ENCODE results near the gene C19orf85. TPM values are rescaled to one million over a fixed set of nuclear protein-coding genes. Genes with fewer than 3 reads are reported as not detected.

C19orf85 gene
- total and polyA plus RNA-seq, 10 of the 15 experiments (the other 5 are each of a cell fraction or from before 2014, with no cell fraction given) = not detected

GRCh38 chr19:55465460-55466240, 1.1 kb upstream of the C19orf85 start:
- H3K27me3 ChIP-seq (replicated peaks in 1 of 2; ENCODE audit: control insufficient read depth in 2 of 2, insufficient read depth in 2 of 2, low read length in 1 of 2) = no peaks in the 10 kb centered on the region
- POLR2A ChIA-PET = interaction anchor here (2.6 kb wide), 1 partner anchor 10 kb away, joined by 8 read pairs; the partner anchor contains the start of gene ZNF628
- H3K4me2 ChIP-seq (ENCODE audit: control insufficient read depth, insufficient read depth) = no peak overlapping the region
- no peak overlapping the region for H3K27ac ChIP-seq (ENCODE audit: control insufficient read depth, insufficient read depth)
- no peak for TF ChIP-seq USF1 (IDR thresholded peaks at IDR 0.05; ENCODE audit: borderline replicate concordance, extremely low read length, insufficient read depth, low read depth, low read length)
- no peak for TF ChIP-seq POU2F2 (IDR thresholded peaks at IDR 0.05; ENCODE audit: borderline replicate concordance, low read depth, low read length)
- no peak for TF ChIP-seq LARP7 (IDR thresholded peaks at IDR 0.05)
- no peak for TF ChIP-seq STAT1 (conservative IDR thresholded peaks at IDR 0.05)
- TF ChIP-seq NFIC (IDR thresholded peaks at IDR 0.05; ENCODE audit: low read depth, low read length) = no peak
- no peak for TF ChIP-seq BACH1 (IDR thresholded peaks at IDR 0.05; ENCODE audit: borderline replicate concordance)
- TF ChIP-seq, protein P1, sequence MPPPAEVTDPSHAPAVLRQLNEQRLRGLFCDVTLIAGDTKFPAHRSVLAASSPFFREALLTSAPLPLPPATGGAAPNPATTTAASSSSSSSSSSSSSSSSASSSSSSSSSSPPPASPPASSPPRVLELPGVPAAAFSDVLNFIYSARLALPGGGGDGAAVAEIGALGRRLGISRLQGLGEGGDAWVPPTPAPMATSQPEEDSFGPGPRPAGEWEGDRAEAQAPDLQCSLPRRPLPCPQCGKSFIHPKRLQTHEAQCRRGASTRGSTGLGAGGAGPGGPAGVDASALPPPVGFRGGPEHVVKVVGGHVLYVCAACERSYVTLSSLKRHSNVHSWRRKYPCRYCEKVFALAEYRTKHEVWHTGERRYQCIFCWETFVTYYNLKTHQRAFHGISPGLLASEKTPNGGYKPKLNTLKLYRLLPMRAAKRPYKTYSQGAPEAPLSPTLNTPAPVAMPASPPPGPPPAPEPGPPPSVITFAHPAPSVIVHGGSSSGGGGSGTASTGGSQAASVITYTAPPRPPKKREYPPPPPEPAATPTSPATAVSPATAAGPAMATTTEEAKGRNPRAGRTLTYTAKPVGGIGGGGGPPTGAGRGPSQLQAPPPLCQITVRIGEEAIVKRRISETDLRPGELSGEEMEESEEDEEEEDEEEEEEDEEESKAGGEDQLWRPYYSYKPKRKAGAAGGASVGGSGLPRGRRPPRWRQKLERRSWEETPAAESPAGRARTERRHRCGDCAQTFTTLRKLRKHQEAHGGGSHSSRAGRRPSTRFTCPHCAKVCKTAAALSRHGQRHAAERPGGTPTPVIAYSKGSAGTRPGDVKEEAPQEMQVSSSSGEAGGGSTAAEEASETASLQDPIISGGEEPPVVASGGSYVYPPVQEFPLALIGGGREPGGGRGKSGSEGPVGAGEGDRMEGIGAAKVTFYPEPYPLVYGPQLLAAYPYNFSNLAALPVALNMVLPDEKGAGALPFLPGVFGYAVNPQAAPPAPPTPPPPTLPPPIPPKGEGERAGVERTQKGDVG (CRISPR knock-in tag; IDR thresholded peaks at IDR 0.05) = no peak
- TF ChIP-seq JUNB (IDR thresholded peaks at IDR 0.05) = no peak
- TF ChIP-seq MXI1 (IDR thresholded peaks at IDR 0.05; ENCODE audit: low read depth, low read length) = no peak
- no peak for TF ChIP-seq ZNF274 (IDR thresholded peaks at IDR 0.05; ENCODE audit: insufficient read depth, insufficient read length)
- TF ChIP-seq HDGF (IDR thresholded peaks at IDR 0.05) = no peak
- TF ChIP-seq SIX5 (IDR thresholded peaks at IDR 0.05; ENCODE audit: low read depth, low read length, severe bottlenecking) = no peak
- WGBS (ENCODE audit: insufficient coverage, insufficient replicate concordance, low lambda C conversion rate, missing lambda C conversion rate) = 63% methylated on average over 11 of the region's 11 CpGs
- no peaks in the 10 kb centered on the region for H4K20me1 ChIP-seq (ENCODE audit: control insufficient read depth, insufficient read depth)
- intact Hi-C loops (cut with micrococcal nuclease; ENCODE audit: unreplicated experiment) = loop anchor here (5.0 kb wide), 1 partner anchor 167 kb away; no protein-coding TSS in a partner anchor
- no peak for DNase-seq (ENCODE audit: low read depth, low spot score)
- no peaks in the 10 kb centered on the region for H3K9me3 ChIP-seq (replicated peaks; ENCODE audit: control insufficient read depth, insufficient read depth, low read length)
- no peaks in the 10 kb centered on the region for H3K36me3 ChIP-seq (ENCODE audit: control insufficient read depth in 2 of 2, insufficient read depth in 2 of 2, low read length in 1 of 2)
- no peak overlapping the region for H3K4me3 ChIP-seq
- in situ Hi-C loops (cut with MboI) = no loop called here
- no TSS peak for BruUV-seq (replicated peaks)
- no peak for FAIRE-seq
- ATAC-seq = no peak
- no peak overlapping the region for H2AFZ ChIP-seq (ENCODE audit: control insufficient read depth, low read depth, low read length)
- CTCF ChIA-PET = interaction anchor here (2.9 to 4.8 kb wide), 3 partner anchors 11 to 167 kb away, joined by 28 to 88 read pairs (median 34); partner anchors contain the start of gene ZNF628
- H3K79me2 ChIP-seq (ENCODE audit: control insufficient read depth, insufficient read depth, low read length) = peaks cover 3% of the 10 kb centered on the region
- SMC1A ChIA-PET (ENCODE audit: uncharacterized antibody, unreplicated experiment) = interaction anchor here (2.3 kb wide), 1 partner anchor 39 kb away, joined by 19 read pairs; no protein-coding TSS in a partner anchor
- H3K4me1 ChIP-seq (ENCODE audit: control insufficient read depth, insufficient read depth, low read length) = no peaks in the 10 kb centered on the region
- no peak overlapping the region for H3K9ac ChIP-seq (ENCODE audit: control insufficient read depth, insufficient read depth, low read length)
- RAD21 ChIA-PET (ENCODE audit: unreplicated experiment) = no interaction called here

All from GM12878 (cell line).